ENCODE data around the gene PCK1. TPM values are rescaled to one million over a fixed set of nuclear protein-coding genes. Genes with fewer than 3 reads are reported as not detected.

The PCK1 gene
- total RNA-seq, 1 experiment from 2014 or later: not detected

DNA sequence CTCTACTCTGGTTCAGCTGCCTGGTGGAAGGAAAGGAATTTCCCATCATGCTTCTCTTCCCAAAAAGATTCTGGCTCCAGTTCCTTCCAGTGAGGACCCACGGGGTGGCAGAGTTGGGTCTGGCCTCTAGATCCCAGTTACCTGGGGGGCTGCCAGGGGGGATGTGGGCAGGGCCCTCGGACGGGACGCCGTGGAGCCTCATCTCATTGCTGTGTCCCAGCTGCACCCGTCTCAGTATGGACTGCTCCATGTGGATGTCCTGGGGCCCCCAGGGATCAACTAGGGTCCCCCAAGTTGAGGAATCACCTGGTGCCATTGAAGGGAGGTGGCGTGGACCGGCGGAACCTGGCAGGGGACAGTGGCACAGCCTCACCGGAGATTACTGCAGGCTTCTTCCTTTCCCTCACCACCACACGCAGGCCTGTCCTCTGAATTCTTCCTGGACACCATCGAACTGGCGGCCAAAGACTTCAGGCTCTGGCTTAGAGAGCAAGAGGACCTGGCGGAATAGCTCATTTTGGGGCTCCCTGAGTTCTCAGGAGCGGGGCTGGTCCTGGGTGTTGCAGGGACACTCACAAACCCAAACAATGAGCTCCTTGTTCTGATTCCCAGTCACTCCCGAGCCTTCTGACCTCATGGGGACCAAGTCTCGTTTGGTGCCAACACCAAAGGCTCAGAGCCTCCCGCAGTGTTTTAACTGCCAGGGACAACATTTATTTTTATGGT is 50.8 kb downstream of the PCK1 start:
- BruUV-seq (replicated peaks): no TSS peak
- DNase-seq (no peak), ATAC-seq (no peak)
- no peaks in the 10 kb centered on the region for H3K79me2 ChIP-seq (ENCODE audit: low read length)
- no peaks in the 10 kb centered on the region for H3K4me1 ChIP-seq (ENCODE audit: insufficient read depth, low read length)
- no peaks in the 10 kb centered on the region for H3K27me3 ChIP-seq (ENCODE audit: low read length)
- ChIA-PET CTCF (interaction anchor here (0.5 kb wide), 1 partner anchor 8 kb away, joined by 3 read pairs; the partner anchor contains the start of gene ZBP1), POLR2A (ENCODE audit: unreplicated experiment) (interaction anchor here (0.5 kb wide), 1 partner anchor 9 kb away, joined by 3 read pairs; no protein-coding TSS in a partner anchor)
- no peak overlapping the region for H3K9ac ChIP-seq (ENCODE audit: low read length)
- H3K9me2 ChIP-seq (replicated peaks; ENCODE audit: low read length): no peaks in the 10 kb centered on the region
- TF ChIP-seq, protein P1, sequence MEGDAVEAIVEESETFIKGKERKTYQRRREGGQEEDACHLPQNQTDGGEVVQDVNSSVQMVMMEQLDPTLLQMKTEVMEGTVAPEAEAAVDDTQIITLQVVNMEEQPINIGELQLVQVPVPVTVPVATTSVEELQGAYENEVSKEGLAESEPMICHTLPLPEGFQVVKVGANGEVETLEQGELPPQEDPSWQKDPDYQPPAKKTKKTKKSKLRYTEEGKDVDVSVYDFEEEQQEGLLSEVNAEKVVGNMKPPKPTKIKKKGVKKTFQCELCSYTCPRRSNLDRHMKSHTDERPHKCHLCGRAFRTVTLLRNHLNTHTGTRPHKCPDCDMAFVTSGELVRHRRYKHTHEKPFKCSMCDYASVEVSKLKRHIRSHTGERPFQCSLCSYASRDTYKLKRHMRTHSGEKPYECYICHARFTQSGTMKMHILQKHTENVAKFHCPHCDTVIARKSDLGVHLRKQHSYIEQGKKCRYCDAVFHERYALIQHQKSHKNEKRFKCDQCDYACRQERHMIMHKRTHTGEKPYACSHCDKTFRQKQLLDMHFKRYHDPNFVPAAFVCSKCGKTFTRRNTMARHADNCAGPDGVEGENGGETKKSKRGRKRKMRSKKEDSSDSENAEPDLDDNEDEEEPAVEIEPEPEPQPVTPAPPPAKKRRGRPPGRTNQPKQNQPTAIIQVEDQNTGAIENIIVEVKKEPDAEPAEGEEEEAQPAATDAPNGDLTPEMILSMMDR (conservative IDR thresholded peaks at IDR 0.05; ENCODE audit: low read depth, low read length): no peak
- TF ChIP-seq EZH2 (IDR thresholded peaks at IDR 0.05; ENCODE audit: low read length, unreplicated experiment) (no peak), EZH2phosphoT487 (IDR thresholded peaks at IDR 0.05; ENCODE audit: borderline replicate concordance, low read length) (no peak)
- H3K4me3 ChIP-seq (ENCODE audit: low read length): no peak overlapping the region
- no peaks in the 10 kb centered on the region for H3K36me3 ChIP-seq (ENCODE audit: low read depth, low read length)
- H2AFZ ChIP-seq (ENCODE audit: low read length): no peak overlapping the region
- H3K4me2 ChIP-seq (ENCODE audit: low read length): no peak overlapping the region
- no peaks in the 10 kb centered on the region for H3F3A ChIP-seq (ENCODE audit: low read length, unreplicated experiment)
- intact Hi-C loops (cut with micrococcal nuclease): loop anchor here (10.0 kb wide), 1 partner anchor 383 kb away; no protein-coding TSS in a partner anchor
- H3K27ac ChIP-seq (ENCODE audit: low read length): no peak overlapping the region
- no peaks in the 10 kb centered on the region for H3K9me3 ChIP-seq (ENCODE audit: low read length)
- no peaks in the 10 kb centered on the region for H4K20me1 ChIP-seq (ENCODE audit: low read length)

DNA sequence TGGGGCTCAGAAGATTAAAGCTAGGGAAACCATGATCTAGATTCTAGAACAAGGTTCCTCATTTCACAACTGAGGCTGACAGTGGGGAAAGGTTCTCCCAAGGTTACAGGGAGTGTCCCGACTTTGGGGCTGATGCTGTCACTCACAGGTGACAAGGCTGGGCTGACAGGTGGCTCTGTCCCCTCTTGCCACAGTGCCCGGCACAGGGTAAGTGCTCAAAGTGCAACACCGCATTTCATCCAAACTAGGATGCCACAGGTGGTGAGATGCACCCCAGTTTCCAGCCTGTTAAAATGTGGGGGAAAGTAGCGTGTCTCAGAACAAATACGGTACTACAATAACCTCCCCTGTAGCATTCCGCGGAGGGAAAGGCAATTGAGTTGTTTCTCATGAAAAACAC is 51.5 kb downstream of the PCK1 start:
- Histone ChIP-seq H3K9me2 (replicated peaks; ENCODE audit: low read length) (no peaks in the 10 kb centered on the region), H3F3A (ENCODE audit: low read length, unreplicated experiment) (no peaks in the 10 kb centered on the region), H2AFZ (ENCODE audit: low read length) (no peak overlapping the region), H3K4me3 (ENCODE audit: low read length) (no peak overlapping the region), H3K9me3 (ENCODE audit: low read length) (no peaks in the 10 kb centered on the region), H3K4me2 (ENCODE audit: low read length) (no peak overlapping the region), H3K9ac (ENCODE audit: low read length) (no peak overlapping the region), H3K27ac (ENCODE audit: low read length) (no peak overlapping the region), H4K20me1 (ENCODE audit: low read length) (no peaks in the 10 kb centered on the region), H3K36me3 (ENCODE audit: low read depth, low read length) (no peaks in the 10 kb centered on the region), H3K4me1 (ENCODE audit: insufficient read depth, low read length) (peaks cover 1% of the 10 kb centered on the region), H3K27me3 (ENCODE audit: low read length) (no peaks in the 10 kb centered on the region), H3K79me2 (ENCODE audit: low read length) (no peaks in the 10 kb centered on the region)
- intact Hi-C loops (cut with micrococcal nuclease): loop anchor here (10.0 kb wide), 1 partner anchor 382 kb away; no protein-coding TSS in a partner anchor
- ChIA-PET CTCF (interaction anchor here (0.5 kb wide), 1 partner anchor 8 kb away, joined by 3 read pairs; the partner anchor contains the start of gene ZBP1), POLR2A (ENCODE audit: unreplicated experiment) (interaction anchor here (0.7 kb wide), 1 partner anchor 869 kb away, joined by 3 read pairs; no protein-coding TSS in a partner anchor)
- ATAC-seq (no peak), DNase-seq (no peak)
- TF ChIP-seq EZH2phosphoT487 (IDR thresholded peaks at IDR 0.05; ENCODE audit: borderline replicate concordance, low read length) (no peak), EZH2 (IDR thresholded peaks at IDR 0.05; ENCODE audit: low read length, unreplicated experiment) (no peak)
- TF ChIP-seq, protein P1 (conservative IDR thresholded peaks at IDR 0.05; ENCODE audit: low read depth, low read length): no peak
- BruUV-seq (replicated peaks): no TSS peak

DNA sequence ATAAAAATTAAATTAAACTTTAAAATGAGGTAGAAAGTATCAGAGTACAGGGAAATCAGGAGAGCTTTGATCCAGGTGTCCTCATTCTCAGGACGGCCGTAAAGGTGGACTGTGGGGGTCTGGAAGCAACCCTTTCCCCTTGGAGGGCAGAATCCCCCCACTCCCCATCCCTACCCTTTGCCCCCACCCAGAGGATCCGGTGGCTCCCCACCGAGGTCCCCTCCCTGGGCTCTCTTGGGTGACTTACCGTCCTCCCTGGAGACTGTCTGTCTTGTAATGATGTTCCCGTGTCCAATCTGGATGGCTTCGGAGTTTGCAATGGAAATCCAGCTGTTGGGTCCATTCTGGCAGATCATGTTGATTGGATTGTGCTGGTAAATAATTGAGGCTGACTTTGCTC is 52.0 kb downstream of the PCK1 start:
- Histone ChIP-seq H3K9me2 (replicated peaks; ENCODE audit: low read length) (no peaks in the 10 kb centered on the region), H3K4me2 (ENCODE audit: low read length) (no peak overlapping the region), H3K9ac (ENCODE audit: low read length) (no peak overlapping the region), H3F3A (ENCODE audit: low read length, unreplicated experiment) (no peaks in the 10 kb centered on the region), H3K27ac (ENCODE audit: low read length) (no peak overlapping the region), H2AFZ (ENCODE audit: low read length) (no peak overlapping the region), H3K4me3 (ENCODE audit: low read length) (no peak overlapping the region), H3K79me2 (ENCODE audit: low read length) (no peaks in the 10 kb centered on the region), H3K36me3 (ENCODE audit: low read depth, low read length) (no peaks in the 10 kb centered on the region), H3K27me3 (ENCODE audit: low read length) (no peaks in the 10 kb centered on the region), H3K9me3 (ENCODE audit: low read length) (no peaks in the 10 kb centered on the region), H4K20me1 (ENCODE audit: low read length) (no peaks in the 10 kb centered on the region), H3K4me1 (ENCODE audit: insufficient read depth, low read length) (peaks cover 6% of the 10 kb centered on the region)
- DNase-seq (no peak), ATAC-seq (no peak)
- TF ChIP-seq, protein P1 (conservative IDR thresholded peaks at IDR 0.05; ENCODE audit: low read depth, low read length): no peak
- no peak for TF ChIP-seq EZH2phosphoT487 (IDR thresholded peaks at IDR 0.05; ENCODE audit: borderline replicate concordance, low read length)
- no peak for TF ChIP-seq EZH2 (IDR thresholded peaks at IDR 0.05; ENCODE audit: low read length, unreplicated experiment)
- POLR2A ChIA-PET (ENCODE audit: unreplicated experiment): interaction anchor here (0.7 kb wide), 1 partner anchor 869 kb away, joined by 3 read pairs; no protein-coding TSS in a partner anchor
- intact Hi-C loops (cut with micrococcal nuclease): loop anchor here (10.0 kb wide), 1 partner anchor 382 kb away; no protein-coding TSS in a partner anchor
- CTCF ChIA-PET: no interaction called here
- BruUV-seq (replicated peaks): no TSS peak
